Choroid plexus epithelial cell (primary cell): ENCODE measurements around the gene LCOR.
A peak's percentile ranks its signal among the peaks of the same experiment; 100 is the strongest.
"Not testable (repeated sequence)": the region's sequence is repeated elsewhere in the genome, so short reads cannot be mapped to it uniquely, and the experiment has no call there.

Experiments
- DNase-seq: peaks from one replicate; pipeline ENCODE4 v3.0.0-alpha.2; 2010; ENCODE audit warnings: low read depth
- H3K4me3 ChIP-seq: 2 replicates; pipeline ENCODE4 v1.5.1; 2011; ENCODE audit warnings: low read depth, mild to moderate bottlenecking, control low read depth, low read length, moderate library complexity
- TF ChIP-seq, protein P1 (sequence below): conservative IDR thresholded peaks from 2 replicates; pipeline ENCODE4 v1.5.1; 2011; ENCODE audit warnings: low read depth, mild to moderate bottlenecking, control low read depth, inconsistent platforms, low read length, moderate library complexity

LCOR gene

DNA sequence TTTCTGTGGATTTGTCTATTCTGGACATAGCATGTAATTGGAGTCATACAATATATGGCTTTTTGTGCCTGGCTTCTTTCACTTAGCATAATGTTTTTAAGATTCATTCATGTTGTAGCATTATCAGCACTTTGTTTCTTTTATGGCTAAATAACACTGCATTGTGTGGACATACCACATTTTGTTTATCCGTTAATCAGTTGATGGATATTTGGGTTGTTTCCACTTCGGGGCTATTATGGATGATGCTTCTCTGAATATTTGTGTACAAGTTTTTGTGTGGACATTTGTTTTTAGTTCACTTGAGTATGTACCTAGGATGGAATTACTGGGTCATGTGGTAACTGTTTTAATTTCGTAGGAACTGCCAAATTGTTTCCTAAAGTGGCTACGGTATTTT lies 6.4 kb downstream of the LCOR start:
- no peak overlapping the region for H3K4me3 ChIP-seq
- TF ChIP-seq, protein P1, sequence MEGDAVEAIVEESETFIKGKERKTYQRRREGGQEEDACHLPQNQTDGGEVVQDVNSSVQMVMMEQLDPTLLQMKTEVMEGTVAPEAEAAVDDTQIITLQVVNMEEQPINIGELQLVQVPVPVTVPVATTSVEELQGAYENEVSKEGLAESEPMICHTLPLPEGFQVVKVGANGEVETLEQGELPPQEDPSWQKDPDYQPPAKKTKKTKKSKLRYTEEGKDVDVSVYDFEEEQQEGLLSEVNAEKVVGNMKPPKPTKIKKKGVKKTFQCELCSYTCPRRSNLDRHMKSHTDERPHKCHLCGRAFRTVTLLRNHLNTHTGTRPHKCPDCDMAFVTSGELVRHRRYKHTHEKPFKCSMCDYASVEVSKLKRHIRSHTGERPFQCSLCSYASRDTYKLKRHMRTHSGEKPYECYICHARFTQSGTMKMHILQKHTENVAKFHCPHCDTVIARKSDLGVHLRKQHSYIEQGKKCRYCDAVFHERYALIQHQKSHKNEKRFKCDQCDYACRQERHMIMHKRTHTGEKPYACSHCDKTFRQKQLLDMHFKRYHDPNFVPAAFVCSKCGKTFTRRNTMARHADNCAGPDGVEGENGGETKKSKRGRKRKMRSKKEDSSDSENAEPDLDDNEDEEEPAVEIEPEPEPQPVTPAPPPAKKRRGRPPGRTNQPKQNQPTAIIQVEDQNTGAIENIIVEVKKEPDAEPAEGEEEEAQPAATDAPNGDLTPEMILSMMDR = no peak
- DNase-seq = no peak

GRCh38 chr10:96840841-96841518 lies 8.9 kb downstream of the LCOR start:
- TF ChIP-seq, protein P1 = no peak
- H3K4me3 ChIP-seq = no peak overlapping the region
- DNase-seq = peak; percentile 59

- H3K4me3 ChIP-seq = no peak overlapping the region
- peak; percentile 48 for DNase-seq
- TF ChIP-seq, protein P1 = no peak
Measured at GRCh38 chr10:96842896-96843723, 11.0 kb downstream of the LCOR start.

- no peak for DNase-seq
- TF ChIP-seq, protein P1 = no peak
- H3K4me3 ChIP-seq = no peak overlapping the region
Measured at GRCh38 chr10:96843823-96844222, 11.7 kb downstream of the LCOR start.

DNA sequence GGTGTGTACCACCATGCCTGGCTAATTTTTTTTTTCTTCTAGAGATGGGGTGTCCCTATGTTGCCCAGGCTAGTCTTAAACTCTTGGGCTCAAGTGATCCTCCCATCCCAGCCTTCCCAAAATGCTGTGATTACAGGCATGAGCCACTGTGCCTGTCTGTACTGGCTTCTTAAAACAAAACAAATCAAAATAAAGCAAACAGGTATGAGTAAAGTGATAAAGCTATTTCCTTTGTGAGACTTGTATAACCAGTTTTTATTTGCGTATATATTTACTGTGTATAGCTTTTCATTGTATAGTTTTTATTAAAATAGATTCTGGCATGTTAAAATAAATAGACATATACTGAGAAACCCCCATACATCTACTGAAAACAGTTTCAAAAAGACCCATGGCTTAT lies 14.3 kb downstream of the LCOR start:
- no peak for DNase-seq
- TF ChIP-seq, protein P1 = no peak

GRCh38 chr10:96846926-96847325 lies 14.8 kb downstream of the LCOR start:
- H3K4me3 ChIP-seq = no peak overlapping the region
- no peak for DNase-seq
- TF ChIP-seq, protein P1 = no peak

More for the DNA sequence above, 14.3 kb downstream of the LCOR start:
- no peak overlapping the region for H3K4me3 ChIP-seq

GRCh38 chr10:96847356-96847755 lies 15.3 kb downstream of the LCOR start:
- not testable (repeated sequence) for DNase-seq, H3K4me3 ChIP-seq
